Neural cell (in vitro differentiated cells): ENCODE results near the gene TSPAN18. TPM values are rescaled to one million over a fixed set of nuclear protein-coding genes. Genes with fewer than 3 reads are reported as not detected.

ENCODE experiments used
- H2AFZ ChIP-seq: fragments of 200-600, 300-800 bp; sonication (generic), shearing (Covaris generic); 2 replicates; pipeline ENCODE4 v1.6.0; 2014; ENCODE audit warnings: low read depth, mild to moderate bottlenecking, antibody characterized with exemption, low read length, moderate library complexity
- H3F3A ChIP-seq: fragments of 200-600 bp; shearing (Covaris generic); 2 replicates; pipeline ENCODE4 v1.6.1; 2016; ENCODE audit warnings: mild to moderate bottlenecking, moderate library complexity, mixed read lengths, antibody characterized with exemption, low read length; ENCODE audit not compliant: insufficient read depth, poor library complexity, severe bottlenecking
- H3K27ac ChIP-seq: fragments of 200-600, 300-800 bp; sonication (generic), shearing (Covaris generic); 2 replicates; pipeline ENCODE4 v1.5.1; 2014; ENCODE audit warnings: mild to moderate bottlenecking, low read length, moderate library complexity
- H3K27me3 ChIP-seq: fragments of 300-800, 200-600 bp; sonication (generic), shearing (Covaris generic); 2 replicates; pipeline ENCODE4 v1.6.0; 2014; ENCODE audit warnings: mild to moderate bottlenecking, low read depth, low read length, moderate library complexity; ENCODE audit not compliant: insufficient read depth
- H3K36me3 ChIP-seq: fragments of 300-800, 200-600 bp; sonication (generic), shearing (Covaris generic); 2 replicates; pipeline ENCODE4 v1.5.1; 2014; ENCODE audit warnings: mild to moderate bottlenecking, antibody characterized with exemption, low read length, moderate library complexity; ENCODE audit not compliant: insufficient read depth
- H3K4me2 ChIP-seq: fragments of 300-800, 200-600 bp; sonication (generic), shearing (Covaris generic); 2 replicates; pipeline ENCODE4 v1.6.0; 2014; ENCODE audit warnings: mild to moderate bottlenecking, low read length
- H3K4me3 ChIP-seq: fragments of 300-800, 200-600 bp; sonication (generic), shearing (Covaris generic); 2 replicates; pipeline ENCODE4 v1.5.1; 2014; ENCODE audit warnings: mild to moderate bottlenecking, low read length, moderate library complexity
- H3K79me2 ChIP-seq: fragments of 200-600 bp; shearing (Covaris generic); replicated peaks from 2 replicates; pipeline ENCODE4 v1.6.0; 2014; ENCODE audit warnings: mild to moderate bottlenecking, low read length, moderate library complexity; ENCODE audit not compliant: insufficient read depth
- H3K9ac ChIP-seq: fragments of 300-800, 200-600 bp; sonication (generic), shearing (Covaris generic); 2 replicates; pipeline ENCODE4 v1.6.1; 2016; ENCODE audit warnings: mild to moderate bottlenecking, low read length, mixed read lengths
- H3K9me2 ChIP-seq: fragments of 200-600 bp; shearing (Covaris generic); 2 replicates; pipeline ENCODE4 v1.6.1; 2016; ENCODE audit warnings: mild to moderate bottlenecking, low read length, mixed read lengths; ENCODE audit not compliant: insufficient read depth
- H3K9me3 ChIP-seq: fragments of 200-600, 300-800 bp; sonication (generic), shearing (Covaris generic); 2 replicates; pipeline ENCODE4 v1.6.1; 2016; ENCODE audit warnings: mild to moderate bottlenecking, mixed run types, low read length, moderate library complexity, mixed read lengths
- H4K20me1 ChIP-seq: fragments of 200-600 bp; shearing (Covaris generic); 2 replicates; pipeline ENCODE4 v1.6.1; 2016; ENCODE audit warnings: mild to moderate bottlenecking, mixed run types; ENCODE audit not compliant: insufficient read depth
- EP300 ChIP-seq: fragments of 450-650 bp; conservative IDR thresholded peaks from 2 replicates; pipeline ENCODE4 v1.6.1; 2014; ENCODE audit warnings: antibody characterized with exemption, mild to moderate bottlenecking, moderate library complexity; ENCODE audit not compliant: poor library complexity, severe bottlenecking
- EZH2 ChIP-seq: fragments of 200-600, 300-800 bp; shearing (Covaris generic), sonication (generic); IDR thresholded peaks from 2 replicates; pipeline ENCODE4 v1.6.1; 2014; ENCODE audit warnings: antibody characterized with exemption, low read length, borderline replicate concordance, mild to moderate bottlenecking; ENCODE audit not compliant: insufficient read depth, poor library complexity, severe bottlenecking
- MXI1 ChIP-seq: fragments of 450-650 bp; conservative IDR thresholded peaks from 2 replicates; pipeline ENCODE4 v1.6.1; 2014; ENCODE audit warnings: antibody characterized with exemption, mild to moderate bottlenecking; ENCODE audit not compliant: poor library complexity, severe bottlenecking
- POLR2AphosphoS5 ChIP-seq: IDR thresholded peaks from 2 replicates; pipeline ENCODE4 v1.6.1; 2012
- RAD21 ChIP-seq: fragments of 450-650 bp; conservative IDR thresholded peaks from 2 replicates; pipeline ENCODE4 v1.6.1; 2014; ENCODE audit warnings: antibody characterized with exemption, mild to moderate bottlenecking, moderate library complexity
- SMC3 ChIP-seq: fragments of 450-650 bp; conservative IDR thresholded peaks from 2 replicates; pipeline ENCODE4 v1.6.1; 2014; ENCODE audit warnings: antibody characterized with exemption, mild to moderate bottlenecking, moderate library complexity; ENCODE audit not compliant: poor library complexity
- TAF1 ChIP-seq: IDR thresholded peaks from 2 replicates; pipeline ENCODE4 v1.6.1; 2012; ENCODE audit warnings: low read depth
- polyA plus RNA-seq: library from polyadenylated mRNA; depleted of rRNA; stranded (reverse); fragments of >200 nt; gene quantifications from 2 replicates; pipeline ENCODE4 v1.2.3, GENCODE V29; 2014
- TF ChIP-seq, protein P1 (sequence below): IDR thresholded peaks from 2 replicates; pipeline ENCODE4 v1.6.1; 2012; ENCODE audit warnings: borderline replicate concordance
- TF ChIP-seq, protein P2 (sequence below): fragments of 450-650 bp; IDR thresholded peaks from 2 replicates; pipeline ENCODE4 v1.5.1; 2014; ENCODE audit warnings: antibody characterized with exemption, mild to moderate bottlenecking, moderate library complexity; ENCODE audit not compliant: poor library complexity, severe bottlenecking

Gene TSPAN18
- polyA plus RNA-seq, 1 donor from 2014 or later: 8.4 TPM

DNA sequence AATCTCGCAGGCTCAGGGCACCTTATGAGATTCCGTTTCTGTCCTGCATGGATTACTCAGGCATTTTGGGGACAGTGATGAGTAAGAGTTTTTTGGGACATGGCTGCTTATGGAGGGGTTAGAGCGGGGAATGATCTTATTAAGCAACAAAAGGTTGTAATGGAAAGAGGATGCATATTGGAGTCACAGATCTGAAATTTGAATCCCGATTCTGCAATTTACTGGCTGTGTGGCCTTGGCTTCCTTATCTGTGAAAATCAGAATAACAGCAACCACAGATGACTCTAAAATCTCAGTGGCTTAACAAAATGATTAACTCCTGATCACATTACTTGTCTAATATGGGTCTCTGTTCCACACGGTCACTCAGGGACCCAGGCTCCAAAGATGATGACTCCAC lies 5.8 kb downstream of the TSPAN18 start:
- peaks cover 71% of the 10 kb centered on the region for H3K79me2 ChIP-seq
- H3K27ac ChIP-seq: no peak overlapping the region
- H3K36me3 ChIP-seq: no peaks in the 10 kb centered on the region
- H3K4me3 ChIP-seq: no peak overlapping the region
- H3K4me2 ChIP-seq: no peak overlapping the region
- no peaks in the 10 kb centered on the region for H3K9me3 ChIP-seq
- H3K27me3 ChIP-seq: no peaks in the 10 kb centered on the region
- H3K9me2 ChIP-seq: no peaks in the 10 kb centered on the region
- TF ChIP-seq RAD21 (no peak), POLR2AphosphoS5 (no peak), TAF1 (no peak), EP300 (no peak), EZH2 (no peak)
- TF ChIP-seq, protein P1, sequence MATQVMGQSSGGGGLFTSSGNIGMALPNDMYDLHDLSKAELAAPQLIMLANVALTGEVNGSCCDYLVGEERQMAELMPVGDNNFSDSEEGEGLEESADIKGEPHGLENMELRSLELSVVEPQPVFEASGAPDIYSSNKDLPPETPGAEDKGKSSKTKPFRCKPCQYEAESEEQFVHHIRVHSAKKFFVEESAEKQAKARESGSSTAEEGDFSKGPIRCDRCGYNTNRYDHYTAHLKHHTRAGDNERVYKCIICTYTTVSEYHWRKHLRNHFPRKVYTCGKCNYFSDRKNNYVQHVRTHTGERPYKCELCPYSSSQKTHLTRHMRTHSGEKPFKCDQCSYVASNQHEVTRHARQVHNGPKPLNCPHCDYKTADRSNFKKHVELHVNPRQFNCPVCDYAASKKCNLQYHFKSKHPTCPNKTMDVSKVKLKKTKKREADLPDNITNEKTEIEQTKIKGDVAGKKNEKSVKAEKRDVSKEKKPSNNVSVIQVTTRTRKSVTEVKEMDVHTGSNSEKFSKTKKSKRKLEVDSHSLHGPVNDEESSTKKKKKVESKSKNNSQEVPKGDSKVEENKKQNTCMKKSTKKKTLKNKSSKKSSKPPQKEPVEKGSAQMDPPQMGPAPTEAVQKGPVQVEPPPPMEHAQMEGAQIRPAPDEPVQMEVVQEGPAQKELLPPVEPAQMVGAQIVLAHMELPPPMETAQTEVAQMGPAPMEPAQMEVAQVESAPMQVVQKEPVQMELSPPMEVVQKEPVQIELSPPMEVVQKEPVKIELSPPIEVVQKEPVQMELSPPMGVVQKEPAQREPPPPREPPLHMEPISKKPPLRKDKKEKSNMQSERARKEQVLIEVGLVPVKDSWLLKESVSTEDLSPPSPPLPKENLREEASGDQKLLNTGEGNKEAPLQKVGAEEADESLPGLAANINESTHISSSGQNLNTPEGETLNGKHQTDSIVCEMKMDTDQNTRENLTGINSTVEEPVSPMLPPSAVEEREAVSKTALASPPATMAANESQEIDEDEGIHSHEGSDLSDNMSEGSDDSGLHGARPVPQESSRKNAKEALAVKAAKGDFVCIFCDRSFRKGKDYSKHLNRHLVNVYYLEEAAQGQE: no peak
- TF ChIP-seq, protein P2, sequence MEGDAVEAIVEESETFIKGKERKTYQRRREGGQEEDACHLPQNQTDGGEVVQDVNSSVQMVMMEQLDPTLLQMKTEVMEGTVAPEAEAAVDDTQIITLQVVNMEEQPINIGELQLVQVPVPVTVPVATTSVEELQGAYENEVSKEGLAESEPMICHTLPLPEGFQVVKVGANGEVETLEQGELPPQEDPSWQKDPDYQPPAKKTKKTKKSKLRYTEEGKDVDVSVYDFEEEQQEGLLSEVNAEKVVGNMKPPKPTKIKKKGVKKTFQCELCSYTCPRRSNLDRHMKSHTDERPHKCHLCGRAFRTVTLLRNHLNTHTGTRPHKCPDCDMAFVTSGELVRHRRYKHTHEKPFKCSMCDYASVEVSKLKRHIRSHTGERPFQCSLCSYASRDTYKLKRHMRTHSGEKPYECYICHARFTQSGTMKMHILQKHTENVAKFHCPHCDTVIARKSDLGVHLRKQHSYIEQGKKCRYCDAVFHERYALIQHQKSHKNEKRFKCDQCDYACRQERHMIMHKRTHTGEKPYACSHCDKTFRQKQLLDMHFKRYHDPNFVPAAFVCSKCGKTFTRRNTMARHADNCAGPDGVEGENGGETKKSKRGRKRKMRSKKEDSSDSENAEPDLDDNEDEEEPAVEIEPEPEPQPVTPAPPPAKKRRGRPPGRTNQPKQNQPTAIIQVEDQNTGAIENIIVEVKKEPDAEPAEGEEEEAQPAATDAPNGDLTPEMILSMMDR: no peak
- no peaks in the 10 kb centered on the region for H4K20me1 ChIP-seq
- no peak overlapping the region for H3K9ac ChIP-seq
- no peak overlapping the region for H2AFZ ChIP-seq
- no peaks in the 10 kb centered on the region for H3F3A ChIP-seq

DNA sequence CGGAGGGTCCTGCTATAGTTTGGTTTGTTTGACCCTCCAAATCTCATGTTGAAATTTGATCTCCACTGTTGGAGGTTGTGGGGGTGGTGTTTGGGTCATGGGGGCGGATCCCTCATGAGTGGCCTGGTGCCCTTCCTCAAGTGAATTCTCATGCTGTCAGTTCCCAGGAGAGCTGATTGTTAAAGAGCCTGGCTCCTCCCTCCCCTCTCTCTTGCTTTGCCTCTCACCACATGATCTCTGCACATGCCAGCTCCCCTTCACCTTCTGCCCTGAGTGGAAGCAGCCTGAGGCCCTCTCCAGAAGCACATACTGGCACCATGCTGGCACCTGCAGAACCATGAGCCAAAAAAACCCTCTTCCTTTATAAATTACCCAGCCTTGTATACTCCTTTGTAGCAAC lies 7.1 kb downstream of the TSPAN18 start:
- peaks cover 74% of the 10 kb centered on the region for H3K79me2 ChIP-seq
- no peak overlapping the region for H2AFZ ChIP-seq
- H3K36me3 ChIP-seq: no peaks in the 10 kb centered on the region
- no peaks in the 10 kb centered on the region for H4K20me1 ChIP-seq
- H3K4me2 ChIP-seq: no peak overlapping the region
- H3K9me3 ChIP-seq: no peaks in the 10 kb centered on the region
- no peak overlapping the region for H3K27ac ChIP-seq
- TF ChIP-seq MXI1: no peak
- no peak for TF ChIP-seq RAD21
- no peak for TF ChIP-seq EZH2
- TF ChIP-seq, protein P1: no peak
- no peak for TF ChIP-seq SMC3
- no peak for TF ChIP-seq POLR2AphosphoS5
- no peak for TF ChIP-seq TAF1
- TF ChIP-seq, protein P2: no peak
- no peak for TF ChIP-seq EP300
- H3K9ac ChIP-seq: no peak overlapping the region
- H3K4me3 ChIP-seq: no peak overlapping the region
- no peaks in the 10 kb centered on the region for H3F3A ChIP-seq
- no peaks in the 10 kb centered on the region for H3K27me3 ChIP-seq
- H3K9me2 ChIP-seq: no peaks in the 10 kb centered on the region
